Measurements from ENCODE around the gene ZNF366.

ZNF366 gene

DNA sequence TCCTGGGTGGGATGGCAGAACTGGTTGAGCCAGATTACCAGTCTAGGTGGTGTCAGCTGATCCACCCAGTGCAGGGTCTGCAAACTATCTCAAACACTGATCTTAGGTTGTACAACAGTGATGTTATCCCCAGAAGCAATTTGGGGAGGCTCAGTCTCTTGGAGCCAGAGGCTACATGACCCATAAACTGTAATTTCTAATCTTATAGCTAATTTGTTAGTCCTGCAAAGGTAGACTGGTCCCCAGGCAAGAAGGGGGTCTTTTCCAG, 5.3 kb upstream of the ZNF366 start:
- H3K4me1 ChIP-seq (ENCODE audit: low read depth, poor library complexity, severe bottlenecking) = no peaks in the 10 kb centered on the region
- H3K36me3 ChIP-seq (ENCODE audit: insufficient read depth) = no peaks in the 10 kb centered on the region
- no peak overlapping the region for H3K4me3 ChIP-seq (IDR thresholded peaks at IDR 0.05; ENCODE audit: insufficient read depth, low read depth, low read length)
- TF ChIP-seq, protein P1, sequence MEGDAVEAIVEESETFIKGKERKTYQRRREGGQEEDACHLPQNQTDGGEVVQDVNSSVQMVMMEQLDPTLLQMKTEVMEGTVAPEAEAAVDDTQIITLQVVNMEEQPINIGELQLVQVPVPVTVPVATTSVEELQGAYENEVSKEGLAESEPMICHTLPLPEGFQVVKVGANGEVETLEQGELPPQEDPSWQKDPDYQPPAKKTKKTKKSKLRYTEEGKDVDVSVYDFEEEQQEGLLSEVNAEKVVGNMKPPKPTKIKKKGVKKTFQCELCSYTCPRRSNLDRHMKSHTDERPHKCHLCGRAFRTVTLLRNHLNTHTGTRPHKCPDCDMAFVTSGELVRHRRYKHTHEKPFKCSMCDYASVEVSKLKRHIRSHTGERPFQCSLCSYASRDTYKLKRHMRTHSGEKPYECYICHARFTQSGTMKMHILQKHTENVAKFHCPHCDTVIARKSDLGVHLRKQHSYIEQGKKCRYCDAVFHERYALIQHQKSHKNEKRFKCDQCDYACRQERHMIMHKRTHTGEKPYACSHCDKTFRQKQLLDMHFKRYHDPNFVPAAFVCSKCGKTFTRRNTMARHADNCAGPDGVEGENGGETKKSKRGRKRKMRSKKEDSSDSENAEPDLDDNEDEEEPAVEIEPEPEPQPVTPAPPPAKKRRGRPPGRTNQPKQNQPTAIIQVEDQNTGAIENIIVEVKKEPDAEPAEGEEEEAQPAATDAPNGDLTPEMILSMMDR (conservative IDR thresholded peaks at IDR 0.05; ENCODE audit: low read depth, low read length) = no peak
- no peak overlapping the region for H3K9ac ChIP-seq
- H3K4me2 ChIP-seq = no peak overlapping the region
- no peak overlapping the region for H2AFZ ChIP-seq (ENCODE audit: low read depth)
- H4K20me1 ChIP-seq (ENCODE audit: insufficient read depth) = no peaks in the 10 kb centered on the region
- H3K27me3 ChIP-seq (ENCODE audit: insufficient read depth, low read depth) = no peaks in the 10 kb centered on the region
- H3K27ac ChIP-seq = no peak overlapping the region
- no peaks in the 10 kb centered on the region for H3K79me2 ChIP-seq (ENCODE audit: insufficient read depth, low read depth)

DNA sequence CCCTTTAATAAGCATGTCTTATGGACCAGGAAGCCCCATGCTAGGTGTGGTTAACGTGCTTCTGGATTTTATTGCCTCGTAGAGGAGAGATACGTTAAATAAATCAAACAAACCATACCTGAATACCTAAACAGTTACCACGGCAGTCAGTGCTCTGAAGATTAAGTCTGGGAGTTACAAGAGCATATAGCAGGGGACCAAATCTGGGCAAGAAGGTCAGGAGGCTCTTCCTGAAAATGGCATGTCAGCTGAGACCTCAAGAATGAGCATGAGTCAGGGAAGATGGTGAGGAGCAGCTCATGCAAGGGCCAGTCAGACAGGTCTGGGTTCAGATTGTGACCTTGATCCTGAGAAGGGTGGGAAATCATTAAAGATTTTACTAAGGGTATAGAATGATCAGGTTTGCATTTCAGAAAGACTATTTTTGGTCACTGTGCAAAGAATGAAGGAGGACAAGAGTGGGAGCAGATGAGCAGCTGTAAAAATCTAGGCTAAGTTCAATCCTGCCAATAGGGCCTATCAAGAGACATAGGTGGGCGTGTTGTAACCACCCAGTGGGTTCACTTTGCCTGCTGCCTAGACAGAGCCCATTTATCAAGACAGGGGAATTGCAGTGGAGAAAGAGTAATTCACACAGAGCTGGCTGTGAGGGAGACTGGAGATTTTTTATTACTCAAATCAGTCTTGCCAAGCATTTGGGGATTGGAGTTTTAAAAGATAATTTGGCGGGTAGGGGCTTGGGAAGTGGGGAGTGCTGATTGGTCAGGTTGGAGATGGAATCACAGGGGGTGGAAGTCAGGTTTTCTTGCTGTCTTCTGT, 4.8 kb upstream of the ZNF366 start:
- H3K4me2 ChIP-seq = no peak overlapping the region
- no peak overlapping the region for H3K27ac ChIP-seq
- no peaks in the 10 kb centered on the region for H3K4me1 ChIP-seq (ENCODE audit: low read depth, poor library complexity, severe bottlenecking)
- no peaks in the 10 kb centered on the region for H3K36me3 ChIP-seq (ENCODE audit: insufficient read depth)
- no peaks in the 10 kb centered on the region for H4K20me1 ChIP-seq (ENCODE audit: insufficient read depth)
- no peak overlapping the region for H3K9ac ChIP-seq
- no peak overlapping the region for H3K4me3 ChIP-seq (IDR thresholded peaks at IDR 0.05; ENCODE audit: insufficient read depth, low read depth, low read length)
- no peaks in the 10 kb centered on the region for H3K79me2 ChIP-seq (ENCODE audit: insufficient read depth, low read depth)
- no peak overlapping the region for H2AFZ ChIP-seq (ENCODE audit: low read depth)
- TF ChIP-seq, protein P1 (conservative IDR thresholded peaks at IDR 0.05; ENCODE audit: low read depth, low read length) = no peak
- no peaks in the 10 kb centered on the region for H3K27me3 ChIP-seq (ENCODE audit: insufficient read depth, low read depth)

DNA sequence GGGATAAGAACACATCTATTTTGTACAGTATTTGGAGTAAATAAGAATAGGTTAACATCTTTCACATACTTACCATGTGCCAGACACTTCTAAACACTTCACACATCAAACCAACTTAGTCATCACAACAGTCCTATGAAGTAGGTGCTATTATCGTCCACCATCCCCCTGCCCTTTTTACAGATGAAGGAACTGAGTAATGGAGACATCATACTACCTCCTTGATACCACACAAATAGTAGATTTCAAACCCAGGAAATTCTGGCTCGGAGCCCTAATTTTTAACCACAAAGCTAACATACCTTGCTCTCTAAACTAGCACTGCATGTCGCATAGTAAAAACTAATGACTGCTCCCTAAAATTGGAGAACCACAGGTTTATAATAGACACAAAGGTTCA, 4.2 kb upstream of the ZNF366 start:
- no peak overlapping the region for H3K4me2 ChIP-seq
- no peak overlapping the region for H3K27ac ChIP-seq
- no peak overlapping the region for H3K4me3 ChIP-seq (IDR thresholded peaks at IDR 0.05; ENCODE audit: insufficient read depth, low read depth, low read length)
- H3K27me3 ChIP-seq (ENCODE audit: insufficient read depth, low read depth) = no peaks in the 10 kb centered on the region
- no peaks in the 10 kb centered on the region for H4K20me1 ChIP-seq (ENCODE audit: insufficient read depth)
- no peaks in the 10 kb centered on the region for H3K36me3 ChIP-seq (ENCODE audit: insufficient read depth)
- TF ChIP-seq, protein P1 (conservative IDR thresholded peaks at IDR 0.05; ENCODE audit: low read depth, low read length) = no peak
- no peaks in the 10 kb centered on the region for H3K4me1 ChIP-seq (ENCODE audit: low read depth, poor library complexity, severe bottlenecking)
- no peaks in the 10 kb centered on the region for H3K79me2 ChIP-seq (ENCODE audit: insufficient read depth, low read depth)
- H3K9ac ChIP-seq = no peak overlapping the region
- no peak overlapping the region for H2AFZ ChIP-seq (ENCODE audit: low read depth)

GRCh38 chr5:72510610-72511181, 3.5 kb upstream of the ZNF366 start:
- H3K4me2 ChIP-seq = no peak overlapping the region

More at GRCh38 chr5:72510610-72511181, 3.5 kb upstream of the ZNF366 start:
- H4K20me1 ChIP-seq (ENCODE audit: insufficient read depth) = no peaks in the 10 kb centered on the region
- TF ChIP-seq, protein P1 (conservative IDR thresholded peaks at IDR 0.05; ENCODE audit: low read depth, low read length) = no peak
- H3K79me2 ChIP-seq (ENCODE audit: insufficient read depth, low read depth) = no peaks in the 10 kb centered on the region
- H3K4me3 ChIP-seq (IDR thresholded peaks at IDR 0.05; ENCODE audit: insufficient read depth, low read depth, low read length) = no peak overlapping the region
- no peaks in the 10 kb centered on the region for H3K36me3 ChIP-seq (ENCODE audit: insufficient read depth)
- H2AFZ ChIP-seq (ENCODE audit: low read depth) = no peak overlapping the region
- no peak overlapping the region for H3K27ac ChIP-seq
- no peaks in the 10 kb centered on the region for H3K4me1 ChIP-seq (ENCODE audit: low read depth, poor library complexity, severe bottlenecking)
- H3K9ac ChIP-seq = no peak overlapping the region
- H3K27me3 ChIP-seq (ENCODE audit: insufficient read depth, low read depth) = no peaks in the 10 kb centered on the region
